GM12875 (cell line): ENCODE results near the gene AP4B1.

Experiments used
- H3K4me3 ChIP-seq: one replicate; pipeline ENCODE4 v1.5.1; 2011; ENCODE audit warnings: low read depth, low read length, control low read depth
- TF ChIP-seq, protein P1 (sequence below): IDR thresholded peaks from 2 replicates; pipeline ENCODE4 v1.5.1; 2011; ENCODE audit warnings: low read depth, mild to moderate bottlenecking, control low read depth, inconsistent platforms, low read length, moderate library complexity, borderline replicate concordance; ENCODE audit not compliant: insufficient read depth

Gene AP4B1

DNA sequence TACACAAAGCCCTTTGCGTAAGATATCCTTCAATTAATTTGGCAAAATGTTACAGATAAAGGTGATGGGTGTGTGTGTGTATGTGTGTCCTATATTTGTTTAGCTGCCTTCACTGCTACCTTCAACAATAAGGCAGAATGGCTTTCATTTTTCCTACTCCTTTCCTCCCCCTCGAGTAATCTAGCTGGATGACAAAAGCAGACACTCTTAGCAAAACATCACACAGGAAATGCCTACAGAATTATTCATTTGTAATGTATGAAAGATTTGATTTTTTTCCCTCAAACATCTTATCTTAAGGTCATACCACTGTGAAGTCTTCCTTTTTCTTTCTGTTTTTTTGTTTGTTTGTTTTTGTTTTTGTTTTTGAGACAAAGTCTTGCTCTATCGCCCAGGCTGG is 43.7 kb downstream of the AP4B1 start:
- no peak overlapping the region for H3K4me3 ChIP-seq
- TF ChIP-seq, protein P1, sequence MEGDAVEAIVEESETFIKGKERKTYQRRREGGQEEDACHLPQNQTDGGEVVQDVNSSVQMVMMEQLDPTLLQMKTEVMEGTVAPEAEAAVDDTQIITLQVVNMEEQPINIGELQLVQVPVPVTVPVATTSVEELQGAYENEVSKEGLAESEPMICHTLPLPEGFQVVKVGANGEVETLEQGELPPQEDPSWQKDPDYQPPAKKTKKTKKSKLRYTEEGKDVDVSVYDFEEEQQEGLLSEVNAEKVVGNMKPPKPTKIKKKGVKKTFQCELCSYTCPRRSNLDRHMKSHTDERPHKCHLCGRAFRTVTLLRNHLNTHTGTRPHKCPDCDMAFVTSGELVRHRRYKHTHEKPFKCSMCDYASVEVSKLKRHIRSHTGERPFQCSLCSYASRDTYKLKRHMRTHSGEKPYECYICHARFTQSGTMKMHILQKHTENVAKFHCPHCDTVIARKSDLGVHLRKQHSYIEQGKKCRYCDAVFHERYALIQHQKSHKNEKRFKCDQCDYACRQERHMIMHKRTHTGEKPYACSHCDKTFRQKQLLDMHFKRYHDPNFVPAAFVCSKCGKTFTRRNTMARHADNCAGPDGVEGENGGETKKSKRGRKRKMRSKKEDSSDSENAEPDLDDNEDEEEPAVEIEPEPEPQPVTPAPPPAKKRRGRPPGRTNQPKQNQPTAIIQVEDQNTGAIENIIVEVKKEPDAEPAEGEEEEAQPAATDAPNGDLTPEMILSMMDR, result no peak

- peak overlapping the region; percentile 4 for H3K4me3 ChIP-seq
- TF ChIP-seq, protein P1, result no peak
These were observed 45.0 kb downstream of the AP4B1 start for GRCh38 chr1:113859478-113860175.

- TF ChIP-seq, protein P1, result no peak
- no peak overlapping the region for H3K4me3 ChIP-seq
These were observed 45.6 kb downstream of the AP4B1 start for GRCh38 chr1:113858982-113859381.

GRCh38 chr1:113858418-113858817 is 46.2 kb downstream of the AP4B1 start:
- TF ChIP-seq, protein P1, result no peak
- no peak overlapping the region for H3K4me3 ChIP-seq

DNA sequence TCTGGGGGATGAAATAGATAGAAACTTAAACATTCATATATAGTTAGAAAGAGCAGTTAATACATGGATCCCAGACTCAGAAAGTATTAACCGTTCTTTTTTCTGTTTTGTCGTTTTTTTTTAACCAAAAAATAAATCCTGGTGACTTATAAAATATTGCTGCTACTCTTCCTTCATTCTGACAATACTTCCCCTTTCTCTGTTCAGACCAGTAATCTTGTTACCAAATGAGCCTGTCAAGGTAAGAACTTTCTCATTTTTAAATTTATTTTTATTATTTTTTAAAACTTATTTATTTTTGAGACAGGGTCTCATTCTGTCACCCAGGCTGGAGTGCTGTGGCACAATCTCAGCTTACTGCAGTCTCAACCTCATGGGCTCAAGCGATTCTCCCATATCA is 46.8 kb downstream of the AP4B1 start:
- TF ChIP-seq, protein P1, result no peak
- no peak overlapping the region for H3K4me3 ChIP-seq

DNA sequence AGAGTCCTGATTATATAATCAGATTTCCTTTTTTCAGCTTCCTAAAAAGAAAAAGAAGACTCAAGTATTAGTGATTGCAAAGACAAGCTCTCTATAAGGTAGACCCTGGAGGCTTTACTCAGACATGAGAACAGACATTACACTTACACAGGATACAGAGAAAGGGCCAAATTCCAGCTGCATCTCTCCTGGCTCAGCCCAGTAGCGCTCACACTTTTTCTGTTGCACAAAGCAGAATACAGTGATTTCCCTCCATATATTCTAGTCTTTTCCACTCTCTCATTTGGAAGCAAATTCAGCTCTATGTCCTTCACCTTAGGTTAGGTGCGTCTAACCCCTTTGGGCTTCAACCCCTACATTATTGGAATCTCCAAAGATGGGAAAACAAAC is 48.2 kb downstream of the AP4B1 start:
- H3K4me3 ChIP-seq, result no peak overlapping the region
- TF ChIP-seq, protein P1, result no peak

GRCh38 chr1:113855630-113856400 is 48.8 kb downstream of the AP4B1 start:
- TF ChIP-seq, protein P1, result no peak
- no peak overlapping the region for H3K4me3 ChIP-seq
